Measurements from ENCODE around the gene ITPR1.

ITPR1 gene

DNA sequence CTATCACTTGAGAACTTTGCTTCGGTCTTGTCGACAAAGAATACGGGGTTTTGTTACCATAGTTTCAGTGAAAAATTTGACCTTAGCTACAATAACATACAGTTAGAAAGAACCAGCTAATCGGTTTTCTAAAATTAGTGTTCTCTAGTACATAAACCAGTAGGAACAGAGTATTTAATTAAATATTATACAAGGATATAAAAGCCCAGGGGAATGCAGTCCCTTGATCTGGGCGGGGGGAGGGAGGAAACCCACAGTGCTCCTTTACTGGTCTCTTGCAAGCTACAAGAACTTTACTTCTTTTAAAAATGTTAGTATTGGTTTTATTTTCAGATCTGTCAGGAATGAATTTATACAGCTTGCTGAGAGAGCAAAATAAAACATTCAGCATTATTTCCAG, 41.8 kb downstream of the ITPR1 start:
- DNase-seq = no peak

DNA sequence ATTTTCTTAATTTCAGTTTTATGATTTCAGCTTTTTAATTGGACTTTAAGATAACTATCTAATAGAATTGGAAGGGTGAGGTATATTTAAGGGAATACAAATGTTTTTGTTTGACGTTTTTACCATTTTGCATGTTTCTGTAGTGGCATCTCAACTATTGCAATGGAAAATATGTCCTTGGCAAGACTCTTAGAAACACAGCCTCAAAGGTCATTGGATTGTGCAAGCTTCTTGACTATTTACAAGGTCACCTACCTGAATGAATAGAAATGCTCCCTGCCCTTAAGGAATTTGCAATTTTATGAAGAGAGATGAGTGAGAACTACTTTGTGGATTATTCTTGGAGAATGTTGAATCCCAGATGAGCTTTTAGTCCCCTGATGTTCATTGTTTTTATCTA, 43.1 kb downstream of the ITPR1 start:
- no peak for DNase-seq

DNA sequence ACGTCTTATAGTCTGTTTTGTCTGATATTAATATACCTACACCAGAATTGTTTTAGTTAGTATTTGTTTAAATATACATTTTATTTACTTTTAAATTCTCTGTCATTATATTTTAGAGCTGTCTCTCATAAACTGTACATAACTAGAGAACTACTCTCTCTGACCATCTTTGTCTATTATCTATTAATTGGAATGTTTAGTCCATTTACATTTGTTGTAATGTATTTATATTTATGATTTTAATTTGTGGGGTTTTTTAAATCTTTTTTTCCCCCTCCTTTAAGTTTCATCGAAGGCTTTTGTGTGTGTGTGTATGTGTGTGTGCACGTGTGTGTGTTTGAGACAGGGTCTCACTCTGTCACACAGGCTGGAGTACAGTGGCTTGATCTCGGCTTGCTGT, 47.1 kb downstream of the ITPR1 start:
- DNase-seq = no peak

GRCh38 chr3:4543110-4543509, 50.0 kb downstream of the ITPR1 start:
- DNase-seq = no peak

GRCh38 chr3:4546346-4547178, 53.4 kb downstream of the ITPR1 start:
- DNase-seq = no peak

GRCh38 chr3:4547799-4548198, 54.7 kb downstream of the ITPR1 start:
- DNase-seq = no peak

DNA sequence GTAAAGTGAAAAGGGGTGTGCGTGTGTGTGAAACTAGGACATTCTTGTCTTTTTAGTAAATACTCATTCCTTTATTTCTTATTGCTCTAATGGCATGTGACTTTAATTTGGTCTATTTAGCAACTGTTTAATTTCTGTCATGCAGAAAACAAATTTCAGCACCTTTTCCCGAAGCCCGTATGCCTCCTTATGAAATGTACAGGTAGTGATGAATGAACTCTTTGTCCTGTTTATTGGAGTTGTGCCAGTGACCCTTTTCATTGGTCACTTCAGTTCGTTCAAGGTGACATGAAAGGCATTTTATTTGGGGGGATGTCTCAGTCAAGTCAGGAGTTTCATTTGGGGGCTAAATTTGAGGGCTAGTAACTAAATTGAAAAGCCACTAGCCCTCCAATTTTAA, 55.2 kb downstream of the ITPR1 start:
- no peak for DNase-seq

DNA sequence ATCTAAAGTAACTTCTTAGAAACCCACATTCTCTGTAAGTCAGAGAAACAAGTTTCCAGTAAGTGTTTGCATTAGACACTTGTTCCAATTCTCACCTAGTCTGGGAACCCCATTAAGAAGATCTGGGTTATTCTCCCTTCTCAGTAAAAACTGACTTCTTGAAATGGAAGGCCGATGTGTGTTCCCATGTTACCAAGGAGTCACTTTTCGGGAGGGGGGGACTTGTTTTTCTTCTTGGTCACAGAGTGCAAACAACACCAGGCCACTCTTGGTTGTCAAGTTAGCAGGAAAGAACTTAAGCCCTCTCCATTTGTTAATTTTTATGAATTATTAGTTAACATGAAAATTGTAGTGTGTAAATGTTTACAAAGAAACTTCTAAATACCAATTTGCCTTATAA, 55.6 kb downstream of the ITPR1 start:
- DNase-seq = no peak

GRCh38 chr3:4549896-4550295, 56.7 kb downstream of the ITPR1 start:
- no peak for DNase-seq

DNA sequence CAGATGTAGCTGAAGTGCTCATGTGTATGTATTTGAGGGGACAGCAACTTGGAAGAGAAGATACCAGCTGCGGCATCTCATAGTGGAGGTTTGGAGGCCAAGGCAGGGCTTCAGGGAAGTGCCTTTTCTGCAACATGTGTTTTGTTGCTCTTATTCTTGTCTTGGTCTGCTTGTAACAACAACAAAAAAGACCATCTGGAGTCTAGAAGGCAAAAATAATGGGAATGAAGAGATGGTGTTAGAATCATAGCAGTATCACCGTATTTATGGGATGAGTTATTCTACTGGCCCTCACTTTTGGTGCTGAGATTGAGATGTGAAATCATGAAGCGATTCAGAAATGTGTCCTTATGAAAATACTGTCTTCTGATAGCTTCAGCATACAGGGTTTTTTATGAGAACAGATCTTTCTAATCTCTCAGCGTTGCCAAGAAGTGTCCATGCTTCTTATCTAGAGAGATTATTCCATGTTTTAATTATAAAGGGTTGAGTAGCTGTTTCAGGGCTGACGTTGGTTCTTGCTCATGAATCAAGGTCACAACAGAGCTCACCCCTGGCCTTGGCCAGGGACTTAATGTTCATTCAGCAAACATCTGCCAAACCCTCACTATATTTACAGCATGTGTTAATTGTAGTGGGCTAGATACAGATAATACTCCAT, 58.0 kb downstream of the ITPR1 start:
- no peak for DNase-seq

GRCh38 chr3:4551794-4552442, 58.8 kb downstream of the ITPR1 start:
- no peak for DNase-seq

GRCh38 chr3:4552811-4553210, 59.7 kb downstream of the ITPR1 start:
- no peak for DNase-seq

- no peak for DNase-seq
Measured at GRCh38 chr3:4561661-4562060, 68.5 kb downstream of the ITPR1 start.

DNA sequence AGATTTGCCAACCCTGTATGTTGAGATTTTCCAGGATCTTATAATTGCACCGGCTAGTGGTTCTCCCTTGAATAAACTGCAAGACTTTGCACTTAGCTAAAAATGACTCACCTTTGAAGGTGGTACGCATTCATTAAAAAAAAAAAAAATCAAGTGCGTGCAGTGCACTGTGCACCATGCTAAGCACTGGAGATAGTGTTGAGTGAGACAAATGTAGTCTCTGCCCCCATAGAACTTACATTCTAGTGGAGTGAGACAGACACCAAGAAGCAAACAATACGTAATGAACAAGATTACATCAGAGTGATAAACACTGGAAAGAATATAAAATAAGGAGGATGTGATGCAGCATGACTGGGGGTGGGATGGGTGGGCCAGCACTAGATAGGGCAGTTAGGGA, 69.4 kb downstream of the ITPR1 start:
- DNase-seq = no peak

DNA sequence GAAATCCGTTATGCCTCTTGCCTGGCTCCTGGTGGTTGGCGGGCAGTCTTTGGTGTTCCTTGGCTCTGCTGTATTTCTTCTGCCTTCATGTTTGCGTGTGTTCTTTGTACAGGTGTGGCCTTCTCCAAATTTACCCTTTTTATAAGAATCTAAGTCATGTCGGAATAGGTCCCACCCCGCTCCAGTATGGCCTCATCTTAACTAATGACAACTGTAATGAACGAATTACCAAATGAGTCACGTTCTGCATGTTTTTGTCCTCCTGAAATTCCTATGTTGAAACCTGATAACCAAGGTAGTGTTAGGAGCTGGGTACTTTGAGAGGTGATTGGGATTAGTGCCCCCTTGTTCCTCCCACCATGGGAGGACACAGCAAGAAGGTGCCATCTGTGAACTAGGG, 71.1 kb downstream of the ITPR1 start:
- DNase-seq = no peak

GRCh38 chr3:4564928-4565586, 71.9 kb downstream of the ITPR1 start:
- DNase-seq = no peak

GRCh38 chr3:4565809-4566501, 72.8 kb downstream of the ITPR1 start:
- DNase-seq = no peak

DNA sequence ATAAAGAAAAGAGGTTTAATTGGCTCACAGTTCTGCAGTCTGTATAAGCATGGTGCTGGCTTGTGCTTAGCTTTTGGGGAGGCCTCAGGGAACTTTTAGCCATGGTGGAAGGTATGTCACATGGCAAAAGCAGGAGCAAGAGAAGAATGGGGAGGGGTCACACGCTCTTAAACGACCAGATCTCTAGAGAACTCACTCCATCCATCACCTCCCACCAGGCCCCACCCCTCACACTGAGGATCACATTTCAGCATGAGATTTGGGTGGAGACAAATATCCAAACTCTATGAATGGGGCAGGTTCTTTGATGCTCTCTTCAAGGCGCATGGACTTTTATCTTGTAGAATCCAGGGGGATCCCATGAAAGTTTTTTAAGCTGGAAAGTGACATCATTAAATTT, 75.7 kb downstream of the ITPR1 start:
- DNase-seq = no peak

DNA sequence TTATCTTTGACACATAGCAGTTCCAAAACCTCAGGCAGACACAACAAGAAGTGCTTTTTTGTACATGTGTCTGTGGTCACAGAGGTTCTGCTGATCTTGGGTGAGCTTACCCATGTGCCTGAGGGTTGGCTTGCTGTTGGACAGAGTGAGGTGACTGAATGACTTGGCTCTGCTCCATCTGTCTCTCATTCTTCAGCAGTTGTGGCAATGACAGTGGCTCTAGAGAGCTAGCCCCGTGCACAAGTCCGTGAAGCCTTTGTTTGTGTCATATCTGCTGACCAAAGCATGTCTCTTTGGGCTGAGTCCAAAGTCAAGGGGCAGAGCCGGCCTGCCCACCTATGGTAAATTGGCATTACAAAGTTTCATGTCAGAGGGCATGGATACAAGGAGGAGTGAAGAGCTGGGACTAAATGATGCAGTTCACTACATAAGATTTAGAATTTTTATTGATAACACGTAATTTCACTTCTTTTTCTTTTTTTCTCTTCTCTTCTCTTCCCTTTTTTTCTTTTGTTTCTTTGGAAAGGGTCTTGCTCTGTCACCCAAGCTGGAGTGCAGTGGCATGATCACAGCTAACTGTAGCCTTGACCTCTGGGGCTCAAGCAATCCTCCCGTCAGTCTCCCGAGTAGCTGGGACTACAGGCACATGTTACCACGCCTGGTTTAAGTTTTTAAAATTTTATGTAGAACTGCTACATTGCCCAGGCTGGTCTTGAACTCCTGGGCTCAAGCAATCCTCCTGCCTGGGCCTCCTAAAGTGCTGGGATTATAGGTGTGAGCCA, 77.9 kb downstream of the ITPR1 start:
- no peak for DNase-seq

GRCh38 chr3:4571690-4572334, 78.7 kb downstream of the ITPR1 start:
- DNase-seq = no peak

DNA sequence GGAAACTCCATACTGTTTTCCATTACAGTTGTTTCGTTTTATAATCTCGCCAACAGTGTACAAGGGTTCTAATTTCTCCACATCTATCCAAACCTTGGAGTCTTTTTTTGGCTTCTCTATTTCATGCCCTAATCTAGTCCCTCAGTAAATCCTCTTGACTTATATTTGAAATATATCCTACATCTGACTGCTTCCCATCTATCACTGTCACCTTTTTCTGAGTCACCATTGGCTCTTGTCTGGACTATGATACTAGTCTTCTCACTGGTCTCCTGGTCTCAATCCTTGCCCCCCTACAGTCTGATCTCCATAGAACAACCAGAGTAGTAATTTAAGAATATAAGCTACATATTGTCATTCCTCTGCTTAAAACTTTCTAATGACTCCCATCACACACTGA, 80.0 kb downstream of the ITPR1 start:
- DNase-seq = no peak
